Endothelial cell of umbilical vein (primary cell): Measurements from ENCODE around the gene DCLK2. TPM values are rescaled to one million over a fixed set of nuclear protein-coding genes. Genes with fewer than 3 reads are reported as not detected.

Experiments
- BruUV-seq: library from RNA; stranded (reverse); fragments of 400-500 nt; replicated peaks from 2 replicates; lab custom pipeline; 2021; lab: Mats Ljungman, UMichigan
- CTCF ChIA-PET: fragments of 300-600, 350-600 bp; sonication (Branson Sonifier 250); formaldehyde crosslinking; loops from one replicate; lab custom pipeline; 2021; ENCODE audit warnings: antibody characterized with exemption, inconsistent platforms; lab: Charles Lee
- POLR2A ChIA-PET: fragments of 300-600, 350-600 bp; sonication (Branson Sonifier 250); formaldehyde crosslinking; loops from one replicate; lab custom pipeline; 2021; ENCODE audit warnings: antibody characterized with exemption, inconsistent platforms; lab: Charles Lee
- DNase-seq: peaks from one replicate; pipeline ENCODE4 v3.0.0-alpha.2; 2011; ENCODE audit warnings: low read depth, low spot score
- FAIRE-seq: peaks from 2 replicates; lab custom pipeline; 2011; peaks lifted over from hg19 to GRCh38; lab: Jason Lieb, UNC
- H2AFZ ChIP-seq: 2 replicates; pipeline ENCODE4 v1.6.0; 2012; ENCODE audit warnings: low read depth, low read length, control low read depth, inconsistent platforms
- H3K27ac ChIP-seq: 2 replicates; pipeline ENCODE4 v1.5.1; 2011; ENCODE audit warnings: low read depth, mild to moderate bottlenecking, control low read depth, low read length, moderate library complexity; ENCODE audit not compliant: insufficient read depth
- H3K27me3 ChIP-seq, 2 experiments: 2 replicates each; pipeline versions ENCODE4 v1.6.0 to v1.6.1; 2011; ENCODE audit warnings: low read length in 2 of 2, mixed read lengths in 1 of 2; ENCODE audit not compliant: control insufficient read depth in 2 of 2, insufficient read depth in 2 of 2
- H3K36me3 ChIP-seq, 2 experiments: 2 replicates in 1 of 2; 3 replicates in 1 of 2; pipeline ENCODE4 v1.5.1; 2011; ENCODE audit warnings: low read length in 2 of 2, mild to moderate bottlenecking in 1 of 2, moderate library complexity in 1 of 2; ENCODE audit not compliant: control insufficient read depth in 2 of 2, insufficient read depth in 2 of 2; ENCODE audit errors: extremely low read depth in 1 of 2
- H3K4me1 ChIP-seq: 3 replicates; pipeline ENCODE4 v1.5.1; 2011; ENCODE audit warnings: mild to moderate bottlenecking, low read length; ENCODE audit not compliant: control insufficient read depth, insufficient read depth; ENCODE audit errors: extremely low read depth
- H3K4me2 ChIP-seq: 2 replicates; pipeline ENCODE4 v1.6.1; 2011; ENCODE audit warnings: low read length, control low read depth, mixed read lengths; ENCODE audit not compliant: insufficient read depth
- H3K4me3 ChIP-seq, 3 experiments: fragments of 200-600 bp in 1 of 3; sonication (generic), shearing (Covaris generic) in 1 of 3; replicated peaks in 1 of 3; 2 replicates each; pipeline ENCODE4 v1.5.1; 2011 to 2016; ENCODE audit warnings: control low read depth in 3 of 3, low read length in 3 of 3, mild to moderate bottlenecking in 2 of 3, inconsistent platforms in 1 of 3, low read depth in 1 of 3, moderate library complexity in 1 of 3; ENCODE audit not compliant: insufficient read depth in 1 of 3
- H3K79me2 ChIP-seq: 2 replicates; pipeline ENCODE4 v1.6.0; 2012; ENCODE audit warnings: low read length, inconsistent platforms; ENCODE audit not compliant: control insufficient read depth, insufficient read depth
- H3K9ac ChIP-seq: replicated peaks from 2 replicates; pipeline ENCODE3; 2011; ENCODE audit warnings: low read length, control low read depth; ENCODE audit not compliant: insufficient read depth; ENCODE audit errors: extremely low read depth
- H3K9me1 ChIP-seq: replicated peaks from 3 replicates; pipeline ENCODE4 v1.6.0; 2011; ENCODE audit warnings: mild to moderate bottlenecking, low read length; ENCODE audit not compliant: control insufficient read depth, insufficient read depth; ENCODE audit errors: extremely low read depth
- H3K9me3 ChIP-seq: replicated peaks from 2 replicates; pipeline ENCODE4 v1.5.1; 2012; ENCODE audit warnings: low read length, inconsistent platforms; ENCODE audit not compliant: control insufficient read depth, insufficient read depth
- H4K20me1 ChIP-seq: replicated peaks from 2 replicates; pipeline ENCODE3; 2011; ENCODE audit warnings: mild to moderate bottlenecking, low read length; ENCODE audit not compliant: control insufficient read depth, insufficient read depth; ENCODE audit errors: extremely low read depth
- EZH2 ChIP-seq: IDR thresholded peaks from 2 replicates; pipeline ENCODE4 v1.6.1; 2012; ENCODE audit warnings: borderline replicate concordance, low read depth, mild to moderate bottlenecking, moderate library complexity, low read length, inconsistent platforms; ENCODE audit not compliant: severe bottlenecking
- FOS ChIP-seq: IDR thresholded peaks from 2 replicates; pipeline ENCODE4 v1.6.1; 2011; ENCODE audit warnings: mild to moderate bottlenecking, low read length, moderate library complexity, borderline replicate concordance; ENCODE audit not compliant: insufficient read depth
- GATA2 ChIP-seq: IDR thresholded peaks from 2 replicates; pipeline ENCODE4 v1.7.0; 2011; ENCODE audit warnings: low read depth, mild to moderate bottlenecking, moderate library complexity, mixed read lengths, low read length; ENCODE audit not compliant: insufficient read length, insufficient read depth
- JUN ChIP-seq: IDR thresholded peaks from 2 replicates; pipeline ENCODE4 v1.6.1; 2011; ENCODE audit warnings: borderline replicate concordance, low read depth; ENCODE audit not compliant: insufficient read length, insufficient read depth
- MAX ChIP-seq: IDR thresholded peaks from 2 replicates; pipeline ENCODE4 v1.6.1; 2011; ENCODE audit not compliant: insufficient read depth, insufficient read length
- MYC ChIP-seq: IDR thresholded peaks from one replicate; pipeline ENCODE4 v1.6.1; 2011; ENCODE audit warnings: mild to moderate bottlenecking, low read depth, low read length
- POLR2A ChIP-seq: IDR thresholded peaks from 2 replicates; pipeline ENCODE4 v1.6.1; 2012; ENCODE audit warnings: low read depth, mild to moderate bottlenecking, control low read depth, low read length
- POLR2AphosphoS5 ChIP-seq: IDR thresholded peaks from 2 replicates; pipeline ENCODE4 v1.6.1; 2012; ENCODE audit warnings: low read depth, mild to moderate bottlenecking, control low read depth, low read length, moderate library complexity; ENCODE audit not compliant: insufficient read depth
- dilution Hi-C: fragments of 300-500 bp; cut with MboI; formaldehyde crosslinking; loops from one replicate; pipeline ENCODE4 v1.15.0; 2019; ENCODE audit warnings: low sequenced_read_pairs; ENCODE audit not compliant: extremely low pct_ligation_motif_present
- intact Hi-C: fragments of 100-400 bp; cut with micrococcal nuclease; formaldehyde crosslinking; loops from one replicate; pipeline ENCODE4 v1.10.0; 2022
- polyA plus RNA-seq, 4 experiments: library from polyadenylated mRNA; depleted of rRNA in 3 of 4; stranded (reverse) in 3 of 4; unstranded in 1 of 4; fragments of >200 nt; gene quantifications; 2 replicates each; pipeline versions ENCODE4 v1.2.1 to v1.2.3, GENCODE V29; 2011 to 2012; ENCODE audit warnings: missing spikeins in 1 of 4
- total RNA-seq: library from RNA; stranded (reverse); gene quantifications from 2 replicates; pipeline ENCODE4 v1.2.3, GENCODE V29; 2021
- TF ChIP-seq, protein P1 (sequence below), 2 donors: IDR thresholded peaks; 1 replicate in 1 of 2; 2 replicates in 1 of 2; pipeline ENCODE4 v1.5.1; 2011; ENCODE audit warnings: low read length in 2 of 2, mild to moderate bottlenecking in 2 of 2, moderate library complexity in 2 of 2, control low read depth in 1 of 2, inconsistent platforms in 1 of 2, low read depth in 1 of 2; ENCODE audit not compliant: insufficient read depth in 1 of 2; ENCODE audit errors: extremely low read depth in 1 of 2

DCLK2 gene
- total and polyA plus RNA-seq, 2 donors (not counting 3 experiments of a cell fraction or from before 2014, with no cell fraction given) = 1.7 to 4.7 TPM

- Histone ChIP-seq H3K4me1 (no peaks in the 10 kb centered on the region), H3K27me3 (no peaks in the 10 kb centered on the region), H3K4me3 (no peak overlapping the region), H3K79me2 (no peaks in the 10 kb centered on the region), H4K20me1 (no peaks in the 10 kb centered on the region), H2AFZ (no peak overlapping the region), H3K9me1 (no peaks in the 10 kb centered on the region), H3K9me3 (no peaks in the 10 kb centered on the region), H3K27ac (no peak overlapping the region), H3K9ac (no peak overlapping the region), H3K4me2 (no peak overlapping the region), H3K36me3 (no peaks in the 10 kb centered on the region)
- POLR2A ChIA-PET = no interaction called here
- TF ChIP-seq FOS = no peak
- TF ChIP-seq MAX = no peak
- TF ChIP-seq JUN = no peak
- no peak for TF ChIP-seq POLR2AphosphoS5
- FAIRE-seq (no peak), DNase-seq (no peak)
- intact Hi-C loops (no loop called here), dilution Hi-C loops (no loop called here)
- BruUV-seq = no TSS peak
- CTCF ChIA-PET = no interaction called here
Measured at GRCh38 chr4:150212927-150213326, 134.7 kb downstream of the DCLK2 start.

DNA sequence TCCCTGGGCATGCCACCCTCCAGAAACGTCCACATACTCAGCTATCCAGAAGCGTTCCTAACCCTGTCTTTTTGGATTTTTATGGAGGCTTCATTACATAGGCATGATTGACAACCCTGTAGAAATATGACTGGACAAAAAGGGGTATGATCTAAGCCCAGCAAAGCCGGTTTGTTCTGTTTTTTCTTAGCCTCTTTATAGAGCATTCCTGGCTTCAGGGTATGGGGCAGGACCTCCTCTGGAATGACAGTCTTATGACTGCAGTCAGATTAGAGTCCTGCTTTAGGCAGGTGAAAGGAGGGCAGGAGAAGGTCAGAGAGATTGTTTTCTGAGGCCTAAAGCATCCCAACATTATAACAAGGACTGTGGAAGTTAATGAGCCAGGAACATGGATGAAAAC is 137.4 kb downstream of the DCLK2 start:
- no peak for FAIRE-seq
- no peak overlapping the region for H3K27ac ChIP-seq
- no peak overlapping the region for H3K4me3 ChIP-seq
- no TSS peak for BruUV-seq
- ChIA-PET POLR2A (no interaction called here), CTCF (interaction anchor here (1.5 kb wide), 1 partner anchor 651 kb away, joined by 5 read pairs; no protein-coding TSS in a partner anchor)
- no peaks in the 10 kb centered on the region for H4K20me1 ChIP-seq
- TF ChIP-seq MYC = no peak
- TF ChIP-seq, protein P1, sequence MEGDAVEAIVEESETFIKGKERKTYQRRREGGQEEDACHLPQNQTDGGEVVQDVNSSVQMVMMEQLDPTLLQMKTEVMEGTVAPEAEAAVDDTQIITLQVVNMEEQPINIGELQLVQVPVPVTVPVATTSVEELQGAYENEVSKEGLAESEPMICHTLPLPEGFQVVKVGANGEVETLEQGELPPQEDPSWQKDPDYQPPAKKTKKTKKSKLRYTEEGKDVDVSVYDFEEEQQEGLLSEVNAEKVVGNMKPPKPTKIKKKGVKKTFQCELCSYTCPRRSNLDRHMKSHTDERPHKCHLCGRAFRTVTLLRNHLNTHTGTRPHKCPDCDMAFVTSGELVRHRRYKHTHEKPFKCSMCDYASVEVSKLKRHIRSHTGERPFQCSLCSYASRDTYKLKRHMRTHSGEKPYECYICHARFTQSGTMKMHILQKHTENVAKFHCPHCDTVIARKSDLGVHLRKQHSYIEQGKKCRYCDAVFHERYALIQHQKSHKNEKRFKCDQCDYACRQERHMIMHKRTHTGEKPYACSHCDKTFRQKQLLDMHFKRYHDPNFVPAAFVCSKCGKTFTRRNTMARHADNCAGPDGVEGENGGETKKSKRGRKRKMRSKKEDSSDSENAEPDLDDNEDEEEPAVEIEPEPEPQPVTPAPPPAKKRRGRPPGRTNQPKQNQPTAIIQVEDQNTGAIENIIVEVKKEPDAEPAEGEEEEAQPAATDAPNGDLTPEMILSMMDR (IDR thresholded peaks at IDR 0.05; ENCODE audit: extremely low read depth in 1 of 2, insufficient read depth in 1 of 2, low read depth in 1 of 2, low read length in 2 of 2) = no peak
- no peak for TF ChIP-seq POLR2AphosphoS5
- no peak for TF ChIP-seq JUN
- no peak for TF ChIP-seq MAX
- TF ChIP-seq GATA2 = no peak
- no peak for TF ChIP-seq FOS
- no peak for TF ChIP-seq EZH2
- no peak for TF ChIP-seq POLR2A
- no peaks in the 10 kb centered on the region for H3K27me3 ChIP-seq
- H2AFZ ChIP-seq = no peak overlapping the region
- intact Hi-C loops = no loop called here
- no peaks in the 10 kb centered on the region for H3K9me3 ChIP-seq
- dilution Hi-C loops = no loop called here
- no peaks in the 10 kb centered on the region for H3K4me1 ChIP-seq
- no peak overlapping the region for H3K4me2 ChIP-seq
- no peak overlapping the region for H3K9ac ChIP-seq
- no peaks in the 10 kb centered on the region for H3K36me3 ChIP-seq
- H3K9me1 ChIP-seq = no peaks in the 10 kb centered on the region
- DNase-seq = no peak
- no peaks in the 10 kb centered on the region for H3K79me2 ChIP-seq
